ENCODE measurements around the gene DGKH.

GRCh38 chr13:42014119-42014518, 34.3 kb upstream of the DGKH start:
- no peak for TF ChIP-seq ZNF583 (CRISPR knock-in tag; IDR thresholded peaks at IDR 0.05)
- no peak for TF ChIP-seq POLR2AphosphoS5 (IDR thresholded peaks at IDR 0.05; ENCODE audit: control insufficient read depth, insufficient read depth, low read depth, low read length)
- no peak for TF ChIP-seq PTTG1 (tag; IDR thresholded peaks at IDR 0.05; ENCODE audit: low read depth)
- no peak for TF ChIP-seq REST (IDR thresholded peaks at IDR 0.05; ENCODE audit: borderline replicate concordance)
- no peak for TF ChIP-seq REST (CRISPR knock-in tag; IDR thresholded peaks at IDR 0.05; ENCODE audit: low read depth)
- no peak for TF ChIP-seq HMGXB4 (CRISPR knock-in tag; IDR thresholded peaks at IDR 0.05)
- TF ChIP-seq CEBPB (tag; IDR thresholded peaks at IDR 0.05), result no peak
- no peak for TF ChIP-seq TCF7 (IDR thresholded peaks at IDR 0.05; ENCODE audit: borderline replicate concordance)
- no peak for TF ChIP-seq HNRNPLL (IDR thresholded peaks at IDR 0.05; ENCODE audit: low read depth, low read length, poor library complexity, severe bottlenecking)
- no peak for TF ChIP-seq TARDBP (IDR thresholded peaks at IDR 0.05)
- no peak for TF ChIP-seq ELF1 (tag; IDR thresholded peaks at IDR 0.05)
- no peak for TF ChIP-seq MYBL2 (IDR thresholded peaks at IDR 0.05; ENCODE audit: low read depth)
- no peak for TF ChIP-seq MYBL2 (CRISPR knock-in tag; IDR thresholded peaks at IDR 0.05; ENCODE audit: borderline replicate concordance)
- TF ChIP-seq DNMT1 (IDR thresholded peaks at IDR 0.05), result no peak
- TF ChIP-seq TAL1 (IDR thresholded peaks at IDR 0.05), result no peak

Measured in K562 (cell line).